Keratinocyte (primary cell): ENCODE measurements around the gene UBAC2.

Experiments used
- EZH2 ChIP-seq: IDR thresholded peaks from one replicate; pipeline ENCODE4 v1.6.1; 2012; ENCODE audit warnings: inconsistent platforms, mild to moderate bottlenecking, low read length, moderate library complexity
- TF ChIP-seq, protein P1 (sequence below), 3 experiments: IDR thresholded peaks in 1 of 3; conservative IDR thresholded peaks in 1 of 3; optimal IDR thresholded peaks in 1 of 3; 2 replicates in 2 of 3; 3 replicates in 1 of 3; pipeline versions ENCODE3 to v1.5.1; 2011; ENCODE audit warnings: low read length in 3 of 3, mild to moderate bottlenecking in 3 of 3, moderate library complexity in 2 of 3, control low read depth in 1 of 3, inconsistent platforms in 1 of 3; ENCODE audit not compliant: insufficient read depth in 2 of 3; ENCODE audit errors: extremely low read depth in 1 of 3

DNA sequence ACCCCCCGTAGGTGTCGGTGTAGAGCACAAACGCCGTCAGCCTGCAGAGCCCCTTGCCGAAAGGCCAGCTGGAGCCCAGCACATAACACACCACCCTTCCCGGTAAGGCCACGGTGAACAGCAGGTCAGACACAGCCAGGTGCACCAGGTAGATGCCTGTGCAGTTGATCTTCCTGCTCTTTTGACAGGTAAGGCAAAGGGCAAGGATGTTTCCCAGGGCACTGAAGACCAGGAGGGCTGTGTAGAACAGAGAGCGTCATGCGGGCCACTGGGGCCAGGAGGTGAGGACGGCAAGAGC is 208.0 kb downstream of the UBAC2 start:
- TF ChIP-seq, protein P1, sequence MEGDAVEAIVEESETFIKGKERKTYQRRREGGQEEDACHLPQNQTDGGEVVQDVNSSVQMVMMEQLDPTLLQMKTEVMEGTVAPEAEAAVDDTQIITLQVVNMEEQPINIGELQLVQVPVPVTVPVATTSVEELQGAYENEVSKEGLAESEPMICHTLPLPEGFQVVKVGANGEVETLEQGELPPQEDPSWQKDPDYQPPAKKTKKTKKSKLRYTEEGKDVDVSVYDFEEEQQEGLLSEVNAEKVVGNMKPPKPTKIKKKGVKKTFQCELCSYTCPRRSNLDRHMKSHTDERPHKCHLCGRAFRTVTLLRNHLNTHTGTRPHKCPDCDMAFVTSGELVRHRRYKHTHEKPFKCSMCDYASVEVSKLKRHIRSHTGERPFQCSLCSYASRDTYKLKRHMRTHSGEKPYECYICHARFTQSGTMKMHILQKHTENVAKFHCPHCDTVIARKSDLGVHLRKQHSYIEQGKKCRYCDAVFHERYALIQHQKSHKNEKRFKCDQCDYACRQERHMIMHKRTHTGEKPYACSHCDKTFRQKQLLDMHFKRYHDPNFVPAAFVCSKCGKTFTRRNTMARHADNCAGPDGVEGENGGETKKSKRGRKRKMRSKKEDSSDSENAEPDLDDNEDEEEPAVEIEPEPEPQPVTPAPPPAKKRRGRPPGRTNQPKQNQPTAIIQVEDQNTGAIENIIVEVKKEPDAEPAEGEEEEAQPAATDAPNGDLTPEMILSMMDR (optimal IDR thresholded peaks at IDR 0.05 in 1 of 3, IDR thresholded peaks at IDR 0.05 in 1 of 3, conservative IDR thresholded peaks at IDR 0.05 in 1 of 3; ENCODE audit: extremely low read depth in 1 of 3, insufficient read depth in 2 of 3, low read length in 3 of 3) = no peak
- TF ChIP-seq EZH2 = no peak
